ENCODE measurements around the gene PGF.
"Not testable (repeated sequence)": the region's sequence is repeated elsewhere in the genome, so short reads cannot be mapped to it uniquely, and the experiment has no call there.

Gene PGF

GRCh38 chr14:74955229-74956026 lies at the start of gene PGF:
TSS of gene PGF (minus strand) at chr14:74955597. CDS start at chr14:74955242, 355 bp downstream.
- peak; percentile 62 for DNase-seq

- DNase-seq = peak; percentile 23
Observed at GRCh38 chr14:75003250-75004027, 48.0 kb upstream of the PGF start.

- peak; percentile 99 for DNase-seq
Observed at GRCh38 chr14:75002392-75003249, 47.2 kb upstream of the PGF start, which contains the start of gene EIF2B2. TSS of gene EIF2B2 (plus strand) at chr14:75002921. CDS start at chr14:75002991, 70 bp downstream.

- DNase-seq = no peak
Observed at GRCh38 chr14:75001899-75002298, 46.5 kb upstream of the PGF start.

GRCh38 chr14:75001261-75001660 lies 45.9 kb upstream of the PGF start:
- DNase-seq = no peak

- DNase-seq = not testable (repeated sequence)
Observed at GRCh38 chr14:74995781-74996180, 40.4 kb upstream of the PGF start.

- not testable (repeated sequence) for DNase-seq
Observed at GRCh38 chr14:74994182-74994581, 38.8 kb upstream of the PGF start.

- no peak for DNase-seq
Observed at GRCh38 chr14:74988993-74989392, 33.6 kb upstream of the PGF start.

- DNase-seq = no peak
Observed at GRCh38 chr14:74988131-74988530, 32.7 kb upstream of the PGF start.

GRCh38 chr14:74985806-74986205 lies 30.4 kb upstream of the PGF start:
- no peak for DNase-seq

GRCh38 chr14:74985028-74985310 lies 29.6 kb upstream of the PGF start:
- no peak for DNase-seq

GRCh38 chr14:74984236-74985027 lies 29.0 kb upstream of the PGF start:
- DNase-seq = no peak

GRCh38 chr14:74983343-74983742 lies 27.9 kb upstream of the PGF start:
- no peak for DNase-seq

GRCh38 chr14:74982661-74983060 lies 27.3 kb upstream of the PGF start:
- DNase-seq = no peak

- no peak for DNase-seq
Observed at GRCh38 chr14:74981833-74982232, 26.4 kb upstream of the PGF start.

GRCh38 chr14:74981462-74981782 lies 26.0 kb upstream of the PGF start:
- no peak for DNase-seq

- DNase-seq = no peak
Observed at GRCh38 chr14:74980731-74981461, 25.5 kb upstream of the PGF start.

GRCh38 chr14:74980398-74980730 lies 25.0 kb upstream of the PGF start:
- no peak for DNase-seq

GRCh38 chr14:74979442-74980397 lies 24.3 kb upstream of the PGF start:
- DNase-seq = no peak

GRCh38 chr14:74979029-74979428 lies 23.6 kb upstream of the PGF start:
- DNase-seq = no peak

GRCh38 chr14:74978416-74978947 lies 23.1 kb upstream of the PGF start:
- DNase-seq = no peak
